Measurements from ENCODE around the gene ACTBL2.

GRCh38 chr5:57447658-57448057, 35.0 kb downstream of the ACTBL2 start:
- TF ChIP-seq, protein P1, sequence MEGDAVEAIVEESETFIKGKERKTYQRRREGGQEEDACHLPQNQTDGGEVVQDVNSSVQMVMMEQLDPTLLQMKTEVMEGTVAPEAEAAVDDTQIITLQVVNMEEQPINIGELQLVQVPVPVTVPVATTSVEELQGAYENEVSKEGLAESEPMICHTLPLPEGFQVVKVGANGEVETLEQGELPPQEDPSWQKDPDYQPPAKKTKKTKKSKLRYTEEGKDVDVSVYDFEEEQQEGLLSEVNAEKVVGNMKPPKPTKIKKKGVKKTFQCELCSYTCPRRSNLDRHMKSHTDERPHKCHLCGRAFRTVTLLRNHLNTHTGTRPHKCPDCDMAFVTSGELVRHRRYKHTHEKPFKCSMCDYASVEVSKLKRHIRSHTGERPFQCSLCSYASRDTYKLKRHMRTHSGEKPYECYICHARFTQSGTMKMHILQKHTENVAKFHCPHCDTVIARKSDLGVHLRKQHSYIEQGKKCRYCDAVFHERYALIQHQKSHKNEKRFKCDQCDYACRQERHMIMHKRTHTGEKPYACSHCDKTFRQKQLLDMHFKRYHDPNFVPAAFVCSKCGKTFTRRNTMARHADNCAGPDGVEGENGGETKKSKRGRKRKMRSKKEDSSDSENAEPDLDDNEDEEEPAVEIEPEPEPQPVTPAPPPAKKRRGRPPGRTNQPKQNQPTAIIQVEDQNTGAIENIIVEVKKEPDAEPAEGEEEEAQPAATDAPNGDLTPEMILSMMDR (optimal IDR thresholded peaks at IDR 0.05 in 1 of 3, IDR thresholded peaks at IDR 0.05 in 1 of 3, conservative IDR thresholded peaks at IDR 0.05 in 1 of 3; ENCODE audit: extremely low read depth in 1 of 3, insufficient read depth in 2 of 3, low read length in 3 of 3), result no peak
- TF ChIP-seq EZH2 (IDR thresholded peaks at IDR 0.05; ENCODE audit: low read length), result no peak

Measured in keratinocyte (primary cell).